Activated CD8-positive, alpha-beta memory T cell treated with anti-CD3 and anti-CD28 coated beads, Interleukin-2, amount 50 U/mL, for 4 hours (primary cell): Measurements from ENCODE around the gene MAPK8.
A peak's percentile ranks its signal among the peaks of the same experiment; 100 is the strongest.
"Not testable (repeated sequence)": the region's sequence is repeated elsewhere in the genome, so short reads cannot be mapped to it uniquely, and the experiment has no call there.

Experiments
- DNase-seq: peaks from one replicate; pipeline ENCODE4 v3.0.0-alpha.2; 2020

Gene MAPK8

DNA sequence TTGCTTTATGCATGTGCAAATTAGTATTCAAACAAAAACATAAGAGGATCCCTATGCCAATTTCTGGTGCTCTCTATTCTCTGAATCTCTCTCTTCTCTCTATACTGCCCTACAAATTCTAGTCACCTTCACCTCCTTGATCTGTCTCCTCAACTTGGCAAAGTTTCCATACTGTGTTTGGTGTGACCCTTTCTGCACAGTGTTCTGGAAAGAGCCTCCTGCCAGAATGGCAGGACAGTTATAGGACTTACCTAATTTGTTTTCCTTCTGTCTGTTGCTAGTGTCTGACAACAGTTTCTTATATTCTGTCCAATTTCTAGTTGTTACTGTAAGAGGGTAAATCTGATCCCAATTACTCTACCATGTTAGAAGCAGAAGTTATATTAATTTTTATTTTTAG, 34.3 kb downstream of the MAPK8 start:
- DNase-seq: no peak

DNA sequence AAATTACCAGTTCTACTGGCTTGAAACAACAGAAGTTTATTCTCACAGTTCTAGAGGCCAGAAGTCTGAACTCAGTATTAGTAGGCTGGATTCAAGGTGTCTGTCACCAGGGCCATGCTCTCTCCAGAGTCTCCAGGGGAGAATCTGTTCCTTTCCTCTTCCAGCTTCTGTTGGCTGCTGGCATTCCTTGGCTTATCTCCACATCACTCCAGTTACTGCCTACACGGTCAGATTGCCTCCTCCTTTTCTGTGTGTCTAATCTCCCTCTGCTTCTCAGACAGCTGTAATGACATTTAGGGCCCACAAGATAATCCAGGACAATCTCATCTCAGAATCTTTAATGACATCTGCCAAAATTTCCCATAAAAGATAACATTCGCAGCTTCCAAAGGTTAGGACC, 36.6 kb downstream of the MAPK8 start:
- DNase-seq: no peak

DNA sequence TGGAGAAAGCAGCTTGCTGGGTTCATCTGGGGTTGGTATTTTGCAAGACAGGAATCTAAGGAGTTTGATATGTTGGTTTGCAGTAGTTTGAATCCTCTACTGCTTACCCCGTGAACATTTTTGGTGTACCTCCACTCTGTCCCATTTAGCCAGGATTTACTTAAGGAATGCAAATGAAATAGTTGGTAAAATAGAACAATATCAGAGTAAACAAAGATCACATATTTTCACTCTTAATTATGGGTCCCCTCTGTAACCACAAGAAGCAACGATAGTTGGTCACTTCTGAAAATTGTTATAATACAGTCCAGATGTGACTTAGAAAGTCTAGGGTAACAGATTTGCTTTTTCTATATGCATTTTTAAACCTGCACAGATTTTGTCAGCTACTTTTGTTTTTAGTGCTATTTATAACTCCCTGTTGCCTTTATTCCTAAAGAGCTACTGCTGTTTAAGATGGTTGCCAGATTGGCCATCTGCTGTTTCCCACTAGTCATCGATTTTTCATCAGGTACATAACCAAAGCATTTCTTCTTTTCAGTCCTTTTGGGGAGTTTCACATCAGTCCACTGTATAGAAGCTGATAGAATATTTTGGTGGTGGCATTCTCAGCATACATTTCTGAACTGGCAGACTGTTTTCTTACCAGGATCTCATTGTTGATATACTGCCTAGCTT, 37.6 kb downstream of the MAPK8 start:
- no peak for DNase-seq

DNA sequence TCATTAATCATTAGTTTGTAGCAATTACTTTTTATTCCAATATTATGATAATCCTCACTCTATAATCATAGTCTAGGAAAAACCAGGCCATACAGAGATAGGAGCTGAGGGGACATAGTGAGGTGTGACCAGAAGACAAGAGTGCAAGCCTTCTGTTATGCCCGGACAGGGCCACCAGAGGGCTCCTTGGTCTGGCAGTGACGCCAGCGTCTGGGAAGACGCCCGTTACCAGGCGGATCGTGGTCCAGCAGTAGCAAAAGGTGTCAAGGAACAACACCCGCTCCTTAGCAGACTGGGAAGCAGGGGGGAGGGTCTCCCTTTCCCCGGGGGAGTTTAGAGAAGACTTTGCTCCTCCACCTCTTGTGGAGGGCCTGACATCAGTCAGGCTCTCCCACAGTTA, 39.8 kb downstream of the MAPK8 start:
- not testable (repeated sequence) for DNase-seq

DNA sequence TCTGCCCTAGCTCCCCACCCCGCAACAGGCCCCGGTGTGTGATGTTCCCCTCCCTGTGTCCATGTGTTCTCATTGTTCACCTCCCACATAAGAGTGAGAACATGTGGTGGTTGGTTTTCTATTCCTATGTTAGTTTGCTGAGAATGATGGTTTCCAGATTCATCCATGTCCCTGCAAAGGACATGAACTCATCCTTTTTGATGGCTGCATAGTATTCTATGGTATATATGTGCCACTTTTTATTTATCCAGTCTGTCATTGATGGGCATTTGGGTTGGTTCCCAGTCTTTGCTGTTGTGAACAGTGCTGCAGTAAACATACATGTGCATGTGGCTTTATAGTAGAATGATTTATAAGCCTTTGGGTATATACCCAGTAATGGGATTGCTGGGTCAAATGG, 41.1 kb downstream of the MAPK8 start:
- DNase-seq: not testable (repeated sequence)

DNA sequence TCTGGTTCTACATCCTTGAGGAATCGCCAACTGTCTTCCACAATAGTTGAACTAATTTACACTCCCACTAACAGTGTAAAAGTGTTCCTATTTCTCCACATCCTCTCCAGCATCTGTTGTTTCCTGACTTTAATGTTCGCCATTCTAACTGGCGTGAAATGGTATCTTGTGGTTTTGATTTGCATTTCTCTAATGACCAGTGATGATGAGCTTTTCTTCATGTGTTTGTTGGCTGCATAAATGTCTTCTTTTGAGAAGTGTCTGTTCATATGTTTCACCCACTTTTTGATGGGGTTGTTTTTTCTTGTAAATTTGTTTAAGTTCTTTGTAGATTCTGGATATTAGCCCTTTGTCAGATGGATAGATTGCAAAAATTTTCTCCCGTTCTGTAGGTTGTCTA, 41.5 kb downstream of the MAPK8 start:
- DNase-seq: not testable (repeated sequence)

DNA sequence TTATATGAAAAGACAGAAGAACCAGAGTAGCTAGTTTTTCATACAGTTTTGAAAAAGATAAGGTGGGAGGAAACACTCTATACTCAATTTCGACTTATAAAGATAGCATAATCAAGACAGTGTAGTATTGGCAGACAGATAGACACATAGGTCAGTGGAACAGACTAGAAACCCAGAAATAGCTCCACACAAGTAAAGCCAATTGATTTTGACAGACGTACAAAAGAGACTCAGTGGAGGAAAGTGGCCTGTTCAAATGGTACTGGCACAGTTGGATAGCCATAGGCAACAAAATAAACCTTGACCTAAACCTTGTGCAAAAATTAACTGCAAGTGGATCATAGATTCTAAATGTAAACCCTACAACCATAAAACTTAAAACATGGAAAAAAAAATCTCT, 46.8 kb downstream of the MAPK8 start:
- DNase-seq: no peak

DNA sequence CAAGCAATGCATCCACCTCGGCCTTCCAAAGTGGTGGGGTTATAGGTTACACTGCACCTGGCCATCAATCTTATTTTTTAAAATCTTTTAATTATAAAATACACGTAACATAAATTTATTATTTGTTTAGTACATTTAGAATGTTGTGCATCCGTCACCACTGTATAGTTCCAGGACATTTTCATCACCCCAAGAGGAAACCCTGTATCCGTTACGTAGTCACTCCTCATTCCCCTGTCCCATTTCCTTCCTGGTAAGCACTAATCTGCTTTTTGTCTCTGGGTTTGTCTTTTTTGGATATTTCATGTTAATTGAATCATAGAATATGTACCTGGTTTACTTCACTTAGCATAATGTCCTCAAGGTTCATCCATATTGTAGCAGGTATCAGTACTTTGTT, 51.2 kb downstream of the MAPK8 start:
- no peak for DNase-seq

DNA sequence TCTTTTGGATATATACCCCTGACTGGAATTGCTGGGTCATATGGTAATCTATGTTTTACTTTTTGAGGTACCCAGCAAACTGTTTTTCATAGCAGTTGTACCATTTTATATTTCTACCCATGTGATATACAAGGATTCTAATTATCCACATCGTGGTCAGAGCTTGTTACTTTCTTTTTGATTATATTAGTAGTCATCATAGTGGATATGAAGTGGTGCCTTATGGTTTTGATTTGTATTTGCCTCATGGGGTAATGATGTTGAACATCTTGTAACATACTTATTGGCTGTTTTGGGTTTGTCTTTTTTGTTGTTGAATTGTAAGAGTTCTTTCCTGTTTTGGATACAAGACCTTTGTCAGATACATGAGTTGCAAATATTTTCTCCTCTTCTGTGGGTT, 51.7 kb downstream of the MAPK8 start:
- no peak for DNase-seq

DNA sequence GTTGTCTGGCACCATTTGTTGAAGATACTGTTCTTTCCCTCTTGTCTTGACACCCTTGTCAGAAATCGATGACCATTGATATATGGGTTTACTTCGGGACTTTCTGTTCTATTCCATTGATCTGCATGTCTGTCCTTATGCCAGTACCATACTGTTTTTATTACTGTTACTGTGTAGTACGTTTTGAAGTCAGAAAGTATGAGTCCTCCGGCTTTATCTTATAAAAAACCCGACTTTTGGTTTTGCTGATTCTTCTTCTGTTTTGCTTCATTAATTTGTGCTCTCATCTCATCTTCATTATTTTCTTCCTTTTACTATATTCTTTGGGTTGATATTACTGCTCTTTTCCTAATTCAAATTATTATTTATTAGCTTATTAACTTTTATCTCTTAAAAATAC, 52.4 kb downstream of the MAPK8 start:
- no peak for DNase-seq

DNA sequence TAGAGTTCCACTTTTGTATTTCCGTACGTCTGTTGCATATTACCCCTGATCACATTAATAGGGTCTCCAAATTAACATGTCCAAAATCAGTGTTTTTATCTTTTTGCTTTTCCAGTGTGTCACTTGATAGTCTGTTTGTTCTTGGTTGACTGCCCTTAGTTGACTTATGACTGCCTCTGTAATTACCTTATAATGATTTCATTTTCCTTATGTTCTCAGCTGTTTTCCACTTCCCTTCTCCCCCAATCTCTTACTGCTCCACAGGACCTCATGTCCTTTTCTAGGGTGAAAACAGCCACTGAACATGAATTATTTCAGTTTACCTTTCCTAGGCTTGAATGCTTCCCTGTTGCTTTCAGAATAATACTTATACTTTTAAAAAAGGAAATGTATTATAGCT, 54.7 kb downstream of the MAPK8 start:
- no peak for DNase-seq

DNA sequence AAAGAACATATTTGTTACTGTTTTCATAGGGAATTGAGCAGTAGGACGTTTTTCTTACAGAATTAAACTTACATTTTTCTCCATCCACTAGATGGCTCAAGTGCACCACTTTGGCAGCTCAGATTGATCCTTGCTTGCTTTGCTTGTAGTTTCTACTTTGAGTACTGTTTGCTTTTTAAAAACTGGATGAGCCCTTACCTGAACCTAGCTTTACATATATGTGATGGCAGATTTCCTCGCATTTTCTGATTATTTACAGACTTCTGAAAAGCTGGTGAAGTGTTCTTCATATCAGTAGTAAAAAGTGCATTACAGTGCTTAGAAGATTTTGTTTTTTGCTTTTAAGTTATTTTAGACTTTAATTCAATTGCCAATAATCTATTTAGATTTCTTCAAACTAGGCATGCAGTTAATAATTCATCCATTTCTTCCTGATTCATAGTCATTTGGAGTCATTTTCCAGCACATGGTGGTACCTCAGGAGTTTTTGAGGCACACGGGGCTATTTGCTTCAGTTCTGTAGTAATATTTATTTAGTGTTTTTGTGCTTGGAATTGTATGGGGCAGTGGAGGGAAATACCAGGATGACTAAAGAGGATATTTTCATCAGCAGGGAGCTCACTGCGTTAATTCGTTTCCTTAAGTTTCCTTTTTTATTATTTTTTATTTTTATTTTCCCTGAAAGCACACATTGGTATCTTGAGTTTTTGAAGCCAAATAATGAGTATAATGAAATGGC, 57.3 kb downstream of the MAPK8 start:
- peak; percentile 18 for DNase-seq

DNA sequence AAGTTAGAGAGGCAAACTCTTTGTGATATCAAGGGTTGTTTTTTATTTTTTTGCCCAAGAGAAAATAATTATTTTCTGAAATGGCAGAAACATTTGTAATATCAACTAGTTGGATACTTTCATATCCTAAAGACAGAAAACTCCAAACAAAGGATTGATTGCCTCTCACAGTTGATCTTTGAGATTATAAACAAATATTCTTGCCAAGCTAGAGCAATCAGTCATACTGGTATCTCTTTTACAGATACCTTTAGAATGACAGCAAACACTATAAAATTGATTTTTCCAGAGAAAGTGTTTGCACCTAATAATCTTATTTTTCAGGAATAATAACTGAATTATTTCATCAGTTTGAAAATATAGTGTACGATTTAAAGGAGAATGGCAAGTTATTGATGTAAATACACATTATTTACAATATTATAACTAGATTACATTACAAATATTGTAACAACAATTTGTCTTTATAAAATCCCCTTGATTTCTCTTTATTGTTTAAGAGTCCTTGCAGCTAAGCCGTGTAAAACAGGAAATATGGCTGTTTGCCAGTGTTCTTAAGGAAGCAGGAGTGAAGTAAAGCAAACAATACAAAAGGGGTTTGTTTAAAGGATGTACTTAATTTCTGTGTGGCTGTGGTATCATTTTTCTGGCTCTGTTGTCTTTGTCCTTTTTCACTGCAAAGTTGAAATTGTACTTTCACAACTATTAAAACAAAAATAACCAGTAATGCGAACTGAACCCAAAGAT, 58.4 kb downstream of the MAPK8 start:
- DNase-seq: no peak

DNA sequence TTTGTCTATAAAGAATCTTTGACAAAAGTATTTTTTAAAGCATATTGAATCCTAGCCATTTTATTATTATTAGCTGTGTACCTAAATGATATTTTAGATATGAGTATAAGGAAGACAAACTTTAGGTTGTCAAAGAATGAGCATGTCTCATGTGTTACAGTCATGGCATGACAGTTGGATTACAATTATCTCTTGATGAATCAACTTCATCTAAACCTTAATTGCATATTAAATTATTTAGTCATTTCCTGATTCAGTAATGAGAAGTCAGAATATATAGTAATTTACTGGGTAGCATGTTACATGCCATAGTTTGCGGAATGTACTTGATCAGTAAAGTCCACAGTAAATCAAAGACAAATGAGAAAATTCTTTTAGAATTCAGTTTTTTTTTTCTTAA, 59.2 kb downstream of the MAPK8 start:
- no peak for DNase-seq

DNA sequence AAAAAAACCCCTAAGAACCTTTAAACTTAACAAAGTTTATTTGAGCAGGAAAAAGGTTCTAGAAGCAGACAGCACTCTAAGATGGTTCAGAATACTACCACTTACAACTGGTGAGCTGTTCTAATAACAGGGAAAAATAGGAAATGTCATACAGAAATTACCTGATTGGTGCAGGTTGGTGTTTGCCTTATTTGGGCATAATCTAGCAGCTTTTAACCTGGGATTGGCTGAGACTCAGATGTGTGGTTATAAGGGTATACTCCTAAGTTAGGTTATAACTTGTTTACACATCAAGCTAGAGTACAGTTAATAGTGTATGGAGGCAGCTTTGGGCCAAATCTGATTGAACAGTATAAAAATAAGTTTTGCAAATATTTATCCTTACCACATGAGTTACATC, 59.8 kb downstream of the MAPK8 start:
- DNase-seq: no peak

DNA sequence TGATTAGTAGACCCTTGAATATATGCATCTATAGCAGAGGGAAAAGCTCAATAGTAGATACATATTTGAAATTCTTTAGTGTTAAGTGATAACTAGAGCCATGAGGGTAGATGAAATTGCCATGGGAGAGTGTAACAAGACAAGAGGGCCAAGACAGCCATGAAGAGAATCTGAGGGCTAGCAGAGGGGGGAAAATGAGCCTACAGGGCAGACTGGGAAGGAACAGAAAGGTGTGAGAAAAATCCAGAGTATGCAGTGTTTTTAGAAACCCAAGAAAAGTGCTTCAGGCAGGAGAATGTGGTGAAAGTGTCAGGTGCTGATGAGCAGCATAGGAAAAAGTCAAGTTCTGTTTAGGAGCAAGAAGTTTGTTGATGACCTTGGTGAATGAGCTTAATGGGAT, 63.0 kb downstream of the MAPK8 start:
- DNase-seq: no peak

DNA sequence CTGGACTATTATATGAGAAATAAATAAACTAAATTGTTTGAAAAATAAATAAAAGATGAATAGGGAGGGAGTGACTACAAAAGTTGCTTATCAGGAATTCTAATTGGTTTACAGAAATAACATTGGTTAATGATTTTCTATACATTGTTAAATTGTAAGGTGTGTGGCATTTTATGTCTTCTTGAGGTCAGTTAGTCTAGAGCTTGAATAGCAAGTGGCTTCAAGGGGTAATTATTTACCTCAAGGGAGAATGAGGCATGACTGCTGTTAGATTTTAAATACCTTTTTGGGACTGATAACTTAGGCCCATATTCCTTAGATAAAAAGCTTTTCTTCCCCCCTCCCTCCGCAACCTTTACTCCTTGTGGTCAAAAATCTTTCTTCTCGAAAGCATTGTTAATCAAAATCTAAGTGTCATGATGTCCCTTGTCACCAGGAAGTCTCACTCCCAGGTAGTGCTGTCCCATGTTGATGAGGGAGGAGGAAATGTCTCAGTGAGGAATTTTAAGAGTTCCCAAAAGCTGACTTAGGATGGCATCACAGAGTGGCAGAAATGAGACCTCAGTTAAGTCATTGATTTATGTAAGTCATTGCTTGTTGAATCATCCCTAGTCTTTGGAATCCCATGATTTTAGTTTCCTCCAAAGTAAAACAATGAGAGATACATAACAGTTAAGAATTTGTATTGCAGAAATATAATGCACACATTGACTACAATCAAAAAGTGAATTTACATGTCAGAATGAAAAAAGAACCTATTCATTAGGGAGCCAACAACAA, 71.5 kb downstream of the MAPK8 start:
- no peak for DNase-seq

DNA sequence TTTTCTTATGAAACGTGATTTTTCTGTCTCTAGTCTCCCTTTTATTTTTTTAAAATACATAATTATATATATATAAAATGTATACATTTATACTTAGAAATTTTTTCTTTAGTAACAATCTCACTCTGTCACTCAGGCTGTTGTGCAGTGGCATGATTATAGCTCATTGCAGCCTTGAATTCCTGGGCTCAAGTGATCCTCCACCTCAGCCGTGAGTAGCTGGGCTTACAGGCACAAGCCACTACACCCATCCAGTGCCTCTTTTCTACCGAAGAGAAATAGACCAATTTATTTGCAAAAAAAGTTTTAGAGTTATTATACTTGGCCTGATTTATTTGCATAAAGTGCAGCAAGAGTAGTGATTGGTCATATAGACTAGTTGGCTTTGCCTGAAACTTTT, 72.2 kb downstream of the MAPK8 start:
- DNase-seq: no peak

DNA sequence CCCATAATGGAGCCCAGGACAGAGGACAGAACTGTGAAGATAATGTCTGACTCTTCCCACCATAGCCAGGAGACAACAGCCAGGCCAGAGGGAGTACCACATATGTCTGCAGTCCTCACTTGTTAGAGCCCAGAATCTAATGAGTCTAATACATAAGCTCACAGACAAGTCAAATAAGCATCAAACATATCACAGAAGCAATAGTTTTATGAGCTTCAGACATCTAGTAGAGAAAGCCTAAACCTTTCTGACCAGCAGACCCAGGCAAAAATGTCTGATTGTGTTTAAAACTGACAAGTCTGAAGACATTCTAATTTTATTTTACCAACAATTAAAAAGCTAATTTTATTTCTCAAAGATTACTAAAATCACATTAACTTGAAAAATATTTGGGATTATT, 75.5 kb downstream of the MAPK8 start:
- DNase-seq: no peak

DNA sequence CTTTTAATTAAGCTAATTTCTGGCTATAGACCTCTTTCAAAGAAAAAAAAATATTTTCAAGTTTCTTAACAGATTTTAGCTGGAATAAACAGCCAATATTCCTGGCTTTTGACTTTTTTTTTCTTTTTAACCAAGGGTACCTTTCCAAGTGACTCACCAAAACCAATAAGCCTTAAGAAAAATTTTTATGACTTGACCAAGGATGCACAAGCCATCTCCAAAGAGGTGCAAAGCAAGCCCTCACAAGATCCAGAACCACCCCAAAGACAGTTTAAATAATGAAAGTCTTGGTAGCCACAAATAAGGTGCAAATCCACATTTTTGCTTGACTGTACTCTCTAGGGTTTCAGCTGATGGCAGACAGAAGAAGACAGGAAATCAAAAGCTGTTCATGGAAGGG, 76.5 kb downstream of the MAPK8 start:
- DNase-seq: no peak

DNA sequence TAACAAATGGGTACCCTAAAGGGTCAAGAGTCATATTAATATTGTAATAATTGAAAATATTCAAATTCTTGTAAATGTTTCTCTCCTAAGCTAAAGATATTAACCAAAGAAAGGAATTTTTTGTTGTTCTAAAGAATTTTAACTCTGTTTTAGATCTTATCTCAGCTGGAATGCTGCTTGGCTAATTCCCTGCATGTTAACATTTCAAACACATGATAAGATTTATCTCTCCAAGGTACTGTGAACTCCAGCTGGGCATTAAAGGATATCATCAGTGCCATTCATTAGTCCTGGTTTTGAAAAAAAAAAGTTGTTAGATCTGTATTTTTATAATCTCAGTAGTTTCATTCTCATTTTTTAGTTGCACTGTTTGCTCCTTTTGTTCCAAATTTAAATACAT, 76.9 kb downstream of the MAPK8 start:
- no peak for DNase-seq

DNA sequence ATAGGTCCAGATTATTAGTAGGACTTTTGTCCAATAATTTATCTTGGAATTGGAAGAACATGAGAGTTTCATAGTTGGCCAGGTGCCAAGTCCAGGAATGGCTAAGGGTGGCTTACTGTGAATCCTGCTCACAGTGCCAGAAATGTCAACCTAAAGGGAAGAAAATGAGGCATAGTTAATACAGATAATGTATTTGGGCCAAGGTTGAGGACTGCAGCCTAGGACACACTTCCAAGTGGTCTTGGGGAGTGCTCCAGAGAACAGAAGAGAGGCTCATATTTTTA, 78.2 kb downstream of the MAPK8 start:
- DNase-seq: no peak

DNA sequence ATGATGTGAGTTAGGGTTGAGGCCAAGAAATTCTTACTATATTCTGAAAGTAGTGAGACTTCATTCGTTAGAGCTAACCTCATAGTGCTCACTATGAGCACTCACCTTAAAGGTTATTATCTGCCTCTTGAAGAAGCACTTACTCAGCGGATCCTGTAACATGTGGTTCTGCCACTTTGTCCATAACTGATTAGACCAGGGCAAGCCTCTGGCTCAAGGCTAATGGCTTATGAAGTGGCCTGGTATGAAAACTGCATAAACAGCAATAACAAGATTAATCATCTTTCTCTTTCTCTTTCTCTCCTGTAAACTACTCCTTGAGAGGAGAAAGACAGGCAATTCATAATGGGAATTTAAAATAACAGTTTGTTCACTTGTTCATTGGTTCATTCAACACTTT, 82.8 kb downstream of the MAPK8 start:
- no peak for DNase-seq
